ENCODE measurements around the gene DHX35. TPM values are rescaled to one million over a fixed set of nuclear protein-coding genes. Genes with fewer than 3 reads are reported as not detected.

The DHX35 gene
- polyA plus RNA-seq, 3 donors, result 1.6 to 11.2 (median 2.7) TPM

- Mint-ChIP-seq H3K4me1 (no peaks in the 10 kb centered on the region), H3K36me3 (peaks cover 76 to 93% of the 10 kb centered on the region in 2 donors), H3K4me3 (no peak overlapping the region), H3K27ac (no peak overlapping the region), H3K9me3 (no peaks in the 10 kb centered on the region), H3K27me3 (ENCODE audit: low read depth in 3 of 3) (no peaks in the 10 kb centered on the region)
- Histone ChIP-seq H3K27ac (ENCODE audit: low read depth in 1 of 2, low read length in 2 of 2) (no peak overlapping the region), H3K4me1 (ENCODE audit: control insufficient read depth in 1 of 2, insufficient read depth in 2 of 2, low read length in 2 of 2) (no peaks in the 10 kb centered on the region), H3K9me3 (replicated peaks in 1 of 2; ENCODE audit: control insufficient read depth in 1 of 2, insufficient read depth in 1 of 2, low read length in 2 of 2) (no peaks in the 10 kb centered on the region), H4K20me1 (ENCODE audit: insufficient read depth, low read length) (no peaks in the 10 kb centered on the region), H3K27me3 (ENCODE audit: control insufficient read depth in 2 of 2, insufficient read depth in 2 of 2, low read length in 2 of 2) (no peaks in the 10 kb centered on the region), H3K79me2 (ENCODE audit: insufficient read depth, low read length) (no peaks in the 10 kb centered on the region), H3K4me2 (replicated peaks; ENCODE audit: extremely low read depth, low read length, poor library complexity, severe bottlenecking) (no peak overlapping the region), H3K4me3 (replicated peaks in 1 of 3; ENCODE audit: low read depth in 2 of 3, low read length in 3 of 3) (no peak overlapping the region), H3K9ac (ENCODE audit: insufficient read depth, low read length, poor library complexity, severe bottlenecking) (no peak overlapping the region), H2AFZ (ENCODE audit: insufficient read depth, low read depth, low read length, poor library complexity, severe bottlenecking) (no peak overlapping the region), H3K36me3 (replicated peaks in 1 of 2; ENCODE audit: control insufficient read depth in 1 of 2, insufficient read depth in 2 of 2, low read length in 2 of 2) (peaks cover 84 to 99% of the 10 kb centered on the region in 2 donors)
- DNase-seq, result no peak
- WGBS (ENCODE audit: insufficient coverage), result no CpG with 5 or more reads among the region's 5 CpGs
- no peak for TF ChIP-seq CTCF (IDR thresholded peaks at IDR 0.05)
- intact Hi-C loops (cut with micrococcal nuclease), result no loop called here
These were observed 74.7 kb downstream of the DHX35 start for GRCh38 chr20:39036851-39037250.

- WGBS (ENCODE audit: insufficient coverage), result 98% methylated on average over 8 of the region's 8 CpGs
- no peak overlapping the region for H3K9ac ChIP-seq (ENCODE audit: insufficient read depth, low read length, poor library complexity, severe bottlenecking)
- no peak overlapping the region for H2AFZ ChIP-seq (ENCODE audit: insufficient read depth, low read depth, low read length, poor library complexity, severe bottlenecking)
- Mint-ChIP-seq H3K4me1 (no peaks in the 10 kb centered on the region), H3K4me3 (no peak overlapping the region), H3K27ac (no peak overlapping the region), H3K36me3 (peaks cover 77 to 92% of the 10 kb centered on the region in 2 donors), H3K27me3 (ENCODE audit: low read depth in 3 of 3) (no peaks in the 10 kb centered on the region), H3K9me3 (no peaks in the 10 kb centered on the region)
- H3K4me3 ChIP-seq (replicated peaks in 1 of 3; ENCODE audit: low read depth in 2 of 3, low read length in 3 of 3), result no peak overlapping the region
- no peaks in the 10 kb centered on the region for H3K9me3 ChIP-seq (replicated peaks in 1 of 2; ENCODE audit: control insufficient read depth in 1 of 2, insufficient read depth in 1 of 2, low read length in 2 of 2)
- H3K27ac ChIP-seq (ENCODE audit: low read depth in 1 of 2, low read length in 2 of 2), result no peak overlapping the region
- H3K4me2 ChIP-seq (replicated peaks; ENCODE audit: extremely low read depth, low read length, poor library complexity, severe bottlenecking), result no peak overlapping the region
- no peaks in the 10 kb centered on the region for H4K20me1 ChIP-seq (ENCODE audit: insufficient read depth, low read length)
- H3K79me2 ChIP-seq (ENCODE audit: insufficient read depth, low read length), result no peaks in the 10 kb centered on the region
- intact Hi-C loops (cut with micrococcal nuclease), result no loop called here
- H3K36me3 ChIP-seq (replicated peaks in 1 of 2; ENCODE audit: control insufficient read depth in 1 of 2, insufficient read depth in 2 of 2, low read length in 2 of 2), result peaks cover 81 to 99% of the 10 kb centered on the region in 2 donors
- no peaks in the 10 kb centered on the region for H3K4me1 ChIP-seq (ENCODE audit: control insufficient read depth in 1 of 2, insufficient read depth in 2 of 2, low read length in 2 of 2)
- no peak for DNase-seq
- H3K27me3 ChIP-seq (ENCODE audit: control insufficient read depth in 2 of 2, insufficient read depth in 2 of 2, low read length in 2 of 2), result no peaks in the 10 kb centered on the region
- no peak for TF ChIP-seq CTCF (IDR thresholded peaks at IDR 0.05)
These were observed 75.9 kb downstream of the DHX35 start for GRCh38 chr20:39038047-39038446.

Data from CD14-positive monocyte (primary cell).